Mesendoderm (in vitro differentiated cells): ENCODE results near the gene DENND1A.

ENCODE experiments used
- DNase-seq: peaks from one replicate; pipeline ENCODE4 v3.0.0; 2013
- H2AK5ac ChIP-seq: 2 replicates; pipeline ENCODE4 v1.6.1; 2013; ENCODE audit warnings: low read length, inconsistent platforms
- H2BK120ac ChIP-seq: 2 replicates; pipeline ENCODE4 v1.6.1; 2013; ENCODE audit warnings: low read depth, mild to moderate bottlenecking, low read length, moderate library complexity, mixed read lengths
- H2BK15ac ChIP-seq: replicated peaks from 2 replicates; pipeline ENCODE4 v1.6.1; 2013; ENCODE audit warnings: low read depth, mild to moderate bottlenecking, moderate library complexity
- H2BK5ac ChIP-seq: 2 replicates; pipeline ENCODE4 v1.6.1; 2013; ENCODE audit warnings: low read length, inconsistent platforms
- H3K18ac ChIP-seq: 2 replicates; pipeline ENCODE4 v1.6.1; 2013; ENCODE audit warnings: mild to moderate bottlenecking, low read length, mixed read lengths
- H3K23ac ChIP-seq: one replicate; pipeline ENCODE4 v1.6.1; 2013; ENCODE audit warnings: low read length
- H3K27ac ChIP-seq: 2 replicates; pipeline ENCODE4 v1.5.1; 2013; ENCODE audit warnings: low read depth, mild to moderate bottlenecking, inconsistent platforms, low read length, moderate library complexity
- H3K27me3 ChIP-seq: 2 replicates; pipeline ENCODE4 v1.6.1; 2013; ENCODE audit warnings: low read length, control low read depth, mild to moderate bottlenecking, inconsistent platforms; ENCODE audit not compliant: insufficient read depth, poor library complexity
- H3K36me3 ChIP-seq: 2 replicates; pipeline ENCODE4 v1.6.1; 2013; ENCODE audit warnings: low read length, inconsistent platforms; ENCODE audit not compliant: control insufficient read depth, insufficient read depth
- H3K4ac ChIP-seq: one replicate; pipeline ENCODE4 v1.6.1; 2013; ENCODE audit warnings: low read depth, mild to moderate bottlenecking, low read length, moderate library complexity
- H3K4me1 ChIP-seq: 2 replicates; pipeline ENCODE4 v1.6.1; 2013; ENCODE audit warnings: low read depth, low read length, inconsistent platforms; ENCODE audit not compliant: control insufficient read depth
- H3K4me2 ChIP-seq: 2 replicates; pipeline ENCODE4 v1.6.1; 2013; ENCODE audit warnings: low read length
- H3K4me3 ChIP-seq: 2 replicates; pipeline ENCODE4 v1.5.1; 2013; ENCODE audit warnings: mild to moderate bottlenecking, low read length
- H3K56ac ChIP-seq: one replicate; pipeline ENCODE4 v1.6.1; 2013; ENCODE audit warnings: low read length
- H3K79me1 ChIP-seq: 2 replicates; pipeline ENCODE4 v1.6.1; 2013; ENCODE audit warnings: low read length, inconsistent platforms
- H3K79me2 ChIP-seq: 2 replicates; pipeline ENCODE4 v1.6.1; 2013; ENCODE audit warnings: mild to moderate bottlenecking, low read length; ENCODE audit not compliant: control insufficient read depth, insufficient read depth
- H3K9ac ChIP-seq: 2 replicates; pipeline ENCODE4 v1.6.1; 2013; ENCODE audit warnings: low read length, inconsistent platforms
- H4K5ac ChIP-seq: one replicate; pipeline ENCODE4 v1.6.1; 2013; ENCODE audit warnings: low read length
- H4K8ac ChIP-seq: one replicate; pipeline ENCODE4 v1.6.1; 2013; ENCODE audit warnings: low read depth, mild to moderate bottlenecking, control low read depth, low read length, moderate library complexity
- WGBS: extraction: QIAGEN DNeasy Blood & Tissue Kit; methylation state at CpG from one replicate; pipeline ENCODE4 v1.1.7; 2013; ENCODE audit warnings: low lambda C conversion rate, missing lambda C conversion rate; ENCODE audit not compliant: insufficient coverage; ENCODE audit errors: extremely low coverage; 5-methylcytosine and 5-hydroxymethylcytosine counted together

The DENND1A gene

GRCh38 chr9:123716339-123716945 is 213.5 kb downstream of the DENND1A start:
- Histone ChIP-seq H3K4me3 (no peak overlapping the region), H2AK5ac (no peak overlapping the region), H3K56ac (no peak overlapping the region), H3K27ac (no peak overlapping the region), H3K23ac (no peak overlapping the region), H3K79me2 (no peaks in the 10 kb centered on the region), H3K9ac (no peak overlapping the region), H3K4me1 (no peaks in the 10 kb centered on the region), H3K4me2 (no peak overlapping the region), H2BK15ac (no peak overlapping the region), H3K36me3 (no peaks in the 10 kb centered on the region), H4K5ac (no peak overlapping the region), H3K4ac (no peak overlapping the region), H2BK120ac (no peak overlapping the region), H2BK5ac (no peak overlapping the region), H3K27me3 (no peaks in the 10 kb centered on the region), H3K79me1 (no peaks in the 10 kb centered on the region), H4K8ac (no peak overlapping the region), H3K18ac (no peak overlapping the region)
- no CpG with 5 or more reads among the region's 8 CpGs for WGBS
- DNase-seq = no peak

DNA sequence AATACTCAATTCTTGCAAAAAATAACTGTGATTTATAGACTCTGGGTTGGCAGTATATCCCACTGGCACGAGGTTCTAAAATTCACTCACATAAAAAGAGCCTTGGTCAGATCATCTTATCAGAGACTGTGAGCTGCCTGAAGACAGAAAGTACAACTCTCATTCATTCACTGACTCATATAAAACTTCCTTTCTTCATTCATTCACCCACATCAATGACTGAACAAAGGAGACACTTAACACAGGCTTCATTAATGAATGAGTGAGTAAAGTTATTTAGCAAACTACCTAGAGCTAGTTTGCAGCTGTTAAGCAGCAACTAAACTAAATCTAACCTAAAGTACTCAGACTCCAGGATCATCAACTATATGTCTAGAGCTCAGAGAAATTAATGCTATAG is 214.7 kb downstream of the DENND1A start:
- no peak overlapping the region for H2BK15ac ChIP-seq
- H3K9ac ChIP-seq = no peak overlapping the region
- H3K56ac ChIP-seq = no peak overlapping the region
- no peak overlapping the region for H3K4ac ChIP-seq
- no peak overlapping the region for H4K5ac ChIP-seq
- no peak overlapping the region for H4K8ac ChIP-seq
- no peaks in the 10 kb centered on the region for H3K36me3 ChIP-seq
- no peak overlapping the region for H2AK5ac ChIP-seq
- H3K27ac ChIP-seq = no peak overlapping the region
- no peaks in the 10 kb centered on the region for H3K79me1 ChIP-seq
- no peaks in the 10 kb centered on the region for H3K79me2 ChIP-seq
- DNase-seq = no peak
- H3K4me2 ChIP-seq = no peak overlapping the region
- no peaks in the 10 kb centered on the region for H3K4me1 ChIP-seq
- no peak overlapping the region for H2BK120ac ChIP-seq
- no peak overlapping the region for H2BK5ac ChIP-seq
- no peaks in the 10 kb centered on the region for H3K27me3 ChIP-seq
- no peak overlapping the region for H3K18ac ChIP-seq
- H3K4me3 ChIP-seq = no peak overlapping the region
- H3K23ac ChIP-seq = no peak overlapping the region
- WGBS = no CpG with 5 or more reads among the region's 1 CpG

DNA sequence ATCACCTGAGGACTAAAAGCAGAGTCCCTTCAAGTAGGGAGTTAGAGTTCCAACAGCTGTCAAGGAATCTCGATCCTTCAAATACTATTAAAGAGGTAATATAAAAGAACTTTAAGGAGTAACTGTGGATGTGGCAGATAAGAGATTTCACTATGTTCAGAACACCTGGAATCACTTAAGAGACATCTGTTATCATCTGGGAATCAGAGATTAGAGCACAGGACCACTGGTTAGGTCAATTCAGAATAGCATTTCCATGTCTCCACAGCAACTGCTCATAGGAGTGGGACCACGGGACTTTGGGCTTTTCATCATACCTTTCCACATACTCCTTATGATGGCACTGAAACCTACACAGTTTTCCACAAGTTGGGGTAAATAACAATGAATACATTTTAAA is 216.6 kb downstream of the DENND1A start:
- Histone ChIP-seq H3K79me2 (no peaks in the 10 kb centered on the region), H2BK5ac (no peak overlapping the region), H3K4me2 (no peak overlapping the region), H3K27ac (no peak overlapping the region), H3K4me1 (no peaks in the 10 kb centered on the region), H3K23ac (no peak overlapping the region), H2BK120ac (no peak overlapping the region), H2BK15ac (no peak overlapping the region), H3K36me3 (no peaks in the 10 kb centered on the region), H3K79me1 (no peaks in the 10 kb centered on the region), H3K27me3 (no peaks in the 10 kb centered on the region), H3K9ac (no peak overlapping the region), H2AK5ac (no peak overlapping the region), H3K4me3 (no peak overlapping the region), H4K5ac (no peak overlapping the region), H3K18ac (no peak overlapping the region), H3K4ac (no peak overlapping the region), H4K8ac (no peak overlapping the region), H3K56ac (no peak overlapping the region)
- DNase-seq = no peak
- WGBS = no CpG with 5 or more reads among the region's 2 CpGs

DNA sequence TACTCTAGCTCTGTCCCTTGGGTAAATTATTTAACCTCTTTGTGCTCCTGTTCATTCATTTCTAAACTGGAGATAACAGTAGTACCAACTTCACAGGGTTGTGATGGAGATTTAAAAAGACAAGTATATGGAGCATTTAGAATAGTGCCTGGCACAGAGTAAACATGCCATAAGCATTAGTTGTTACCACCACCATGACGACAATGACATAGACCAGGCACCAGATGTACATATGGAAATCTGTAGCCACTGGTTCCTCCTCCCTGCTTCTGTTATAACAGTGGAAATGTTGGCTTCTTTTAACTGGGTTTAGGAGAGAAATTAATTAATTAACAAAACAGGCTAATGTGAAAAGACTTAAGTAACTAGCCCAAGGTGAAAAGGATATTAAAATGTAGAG is 217.5 kb downstream of the DENND1A start:
- Histone ChIP-seq H3K36me3 (no peaks in the 10 kb centered on the region), H2BK120ac (no peak overlapping the region), H4K5ac (no peak overlapping the region), H2BK5ac (no peak overlapping the region), H3K27me3 (no peaks in the 10 kb centered on the region), H2AK5ac (no peak overlapping the region), H3K18ac (no peak overlapping the region), H3K79me2 (no peaks in the 10 kb centered on the region), H3K23ac (no peak overlapping the region), H3K9ac (no peak overlapping the region), H4K8ac (no peak overlapping the region), H3K79me1 (no peaks in the 10 kb centered on the region), H2BK15ac (no peak overlapping the region), H3K4me3 (no peak overlapping the region), H3K4me2 (no peak overlapping the region), H3K4ac (no peak overlapping the region), H3K4me1 (no peaks in the 10 kb centered on the region), H3K27ac (no peak overlapping the region), H3K56ac (no peak overlapping the region)
- DNase-seq = no peak
- no CpG with 5 or more reads among the region's 1 CpG for WGBS

DNA sequence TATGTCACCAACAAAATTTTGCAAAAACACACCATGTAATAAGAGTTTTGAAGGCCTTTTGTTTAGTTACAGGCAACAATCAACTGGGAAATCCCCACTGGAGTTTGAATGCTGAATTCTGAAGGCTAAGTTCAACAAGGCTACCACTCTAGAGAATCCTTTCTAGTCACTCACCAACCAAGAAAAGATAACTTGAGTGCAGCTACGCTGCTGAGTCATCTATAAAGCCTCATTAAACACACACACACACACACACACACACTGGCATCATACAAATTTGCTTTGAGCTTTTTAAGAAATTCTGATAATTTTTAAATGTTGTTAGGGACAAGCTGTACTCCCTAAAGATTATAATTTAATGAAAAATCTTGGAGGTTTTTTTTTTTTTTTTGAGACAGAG is 219.6 kb downstream of the DENND1A start:
- DNase-seq = no peak
- Histone ChIP-seq H3K27ac (no peak overlapping the region), H3K4me2 (no peak overlapping the region), H3K56ac (no peak overlapping the region), H3K23ac (no peak overlapping the region), H2BK120ac (no peak overlapping the region), H3K36me3 (no peaks in the 10 kb centered on the region), H3K79me1 (no peaks in the 10 kb centered on the region), H4K8ac (no peak overlapping the region), H3K27me3 (no peaks in the 10 kb centered on the region), H2BK15ac (no peak overlapping the region), H3K9ac (no peak overlapping the region), H2BK5ac (no peak overlapping the region), H3K4me3 (no peak overlapping the region), H3K18ac (no peak overlapping the region), H3K4me1 (no peaks in the 10 kb centered on the region), H3K4ac (no peak overlapping the region), H2AK5ac (no peak overlapping the region), H4K5ac (no peak overlapping the region), H3K79me2 (no peaks in the 10 kb centered on the region)
- no CpG with 5 or more reads among the region's 1 CpG for WGBS

GRCh38 chr9:123702483-123702882 is 227.4 kb downstream of the DENND1A start:
- H3K79me2 ChIP-seq = no peaks in the 10 kb centered on the region
- no peak overlapping the region for H2BK120ac ChIP-seq
- no peak overlapping the region for H3K4ac ChIP-seq
- no peak overlapping the region for H3K27ac ChIP-seq
- H3K9ac ChIP-seq = no peak overlapping the region
- H2AK5ac ChIP-seq = no peak overlapping the region
- no peak overlapping the region for H4K5ac ChIP-seq
- no peaks in the 10 kb centered on the region for H3K27me3 ChIP-seq
- no peak for DNase-seq
- H3K4me2 ChIP-seq = no peak overlapping the region
- H4K8ac ChIP-seq = no peak overlapping the region
- H2BK15ac ChIP-seq = no peak overlapping the region
- H3K4me1 ChIP-seq = no peaks in the 10 kb centered on the region
- no peaks in the 10 kb centered on the region for H3K36me3 ChIP-seq
- H3K79me1 ChIP-seq = no peaks in the 10 kb centered on the region
- H3K4me3 ChIP-seq = no peak overlapping the region
- no peak overlapping the region for H3K18ac ChIP-seq
- WGBS = no CpG with 5 or more reads among the region's 1 CpG
- H3K56ac ChIP-seq = no peak overlapping the region
- no peak overlapping the region for H2BK5ac ChIP-seq
- H3K23ac ChIP-seq = no peak overlapping the region
